GM19395 (cell line): Measurements from ENCODE around the gene IP6K3.

ENCODE experiments used
- ATAC-seq: cut with Tn5 transposase; IDR thresholded peaks from one replicate; pipeline ENCODE4 v1.9.1; 2021; ENCODE audit warnings: mild to moderate bottlenecking, moderate library complexity; ENCODE audit not compliant: unreplicated experiment

Gene IP6K3

DNA sequence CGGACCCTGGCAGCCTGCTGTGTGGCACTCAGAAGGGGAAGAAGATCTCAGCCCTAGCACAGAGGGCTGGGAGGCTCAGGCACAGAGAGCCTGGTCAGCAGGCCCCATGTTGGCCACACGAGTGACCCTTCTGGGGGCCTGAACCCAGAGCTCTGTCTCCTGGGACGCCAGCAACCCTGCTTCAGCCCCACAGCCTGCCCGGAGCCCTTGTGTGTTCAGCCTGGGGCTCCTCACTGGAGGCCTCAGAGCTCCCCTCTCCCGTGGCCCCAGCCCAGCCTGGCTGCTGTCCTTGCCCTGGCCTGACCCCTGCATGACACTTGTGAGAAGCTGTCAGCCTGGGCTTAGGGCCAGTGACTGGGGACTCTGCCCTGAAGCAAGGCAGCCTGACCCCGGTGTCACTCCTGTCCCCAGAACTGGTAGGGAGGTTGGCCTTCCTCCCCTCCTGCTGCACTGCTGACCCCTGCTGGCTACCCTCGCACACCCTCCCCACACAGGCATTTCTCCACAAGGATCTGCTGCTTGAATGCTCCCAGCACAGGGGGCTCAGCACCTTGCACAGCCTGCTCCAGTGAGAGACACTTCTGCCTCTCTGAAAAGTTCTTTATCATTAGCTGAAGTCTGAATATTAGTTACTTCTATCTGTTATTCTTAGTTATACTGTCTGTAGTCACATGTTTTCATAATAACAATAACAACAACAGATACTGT is 15.4 kb upstream of the IP6K3 start:
- no peak for ATAC-seq

DNA sequence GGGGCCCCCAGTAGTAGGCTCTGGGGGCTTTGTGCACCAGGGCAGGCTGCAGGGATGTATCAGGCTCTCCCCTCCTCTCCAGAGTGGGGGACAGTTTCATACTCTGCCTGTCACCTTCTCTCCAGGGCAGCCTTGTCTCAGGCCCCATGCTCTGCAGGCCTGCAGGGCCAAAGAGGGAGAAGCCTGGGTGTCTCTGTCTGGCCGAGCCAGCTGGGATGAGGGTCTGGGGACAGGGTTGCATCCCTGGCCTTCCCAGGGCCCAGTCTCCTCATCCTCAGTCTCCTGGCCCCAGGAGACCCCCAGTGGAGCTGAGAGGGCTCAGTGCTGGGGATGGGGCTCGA is 14.8 kb upstream of the IP6K3 start:
- ATAC-seq: no peak

DNA sequence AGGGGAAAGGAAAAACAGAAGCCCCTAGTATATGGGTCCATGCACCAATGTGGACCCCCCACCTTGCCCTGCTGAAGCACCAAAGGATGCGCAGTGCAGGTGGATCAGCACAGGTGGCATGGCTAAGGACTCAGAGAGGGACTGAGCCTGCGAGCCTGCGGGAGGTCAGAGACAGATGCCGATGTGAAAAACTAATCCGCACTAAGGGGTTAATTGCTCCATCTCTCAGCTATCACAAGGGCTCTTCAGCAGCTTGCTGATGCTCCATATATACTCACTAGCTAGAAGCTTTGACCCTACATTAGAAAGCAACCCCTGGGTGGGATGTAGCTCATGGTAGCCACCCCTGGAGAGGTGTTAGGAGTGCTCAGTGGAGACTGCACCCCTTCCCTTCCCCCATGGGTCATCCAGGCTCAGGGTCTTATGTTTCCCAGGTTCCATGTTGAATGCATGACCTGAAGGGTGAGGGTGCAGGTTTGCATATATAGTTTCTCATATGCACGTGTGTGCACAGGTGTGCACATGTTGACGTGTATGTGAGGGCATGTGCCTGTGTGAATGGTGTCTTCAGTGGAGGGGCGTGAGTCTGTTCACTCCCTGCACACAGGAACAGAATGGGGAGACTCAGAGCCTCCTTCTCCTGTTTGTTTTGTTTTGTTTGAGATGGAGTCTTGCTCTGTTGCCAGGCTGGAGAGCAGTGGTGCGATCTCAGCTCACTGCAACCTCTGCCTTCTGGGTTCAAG is 13.4 kb upstream of the IP6K3 start:
- no peak for ATAC-seq

DNA sequence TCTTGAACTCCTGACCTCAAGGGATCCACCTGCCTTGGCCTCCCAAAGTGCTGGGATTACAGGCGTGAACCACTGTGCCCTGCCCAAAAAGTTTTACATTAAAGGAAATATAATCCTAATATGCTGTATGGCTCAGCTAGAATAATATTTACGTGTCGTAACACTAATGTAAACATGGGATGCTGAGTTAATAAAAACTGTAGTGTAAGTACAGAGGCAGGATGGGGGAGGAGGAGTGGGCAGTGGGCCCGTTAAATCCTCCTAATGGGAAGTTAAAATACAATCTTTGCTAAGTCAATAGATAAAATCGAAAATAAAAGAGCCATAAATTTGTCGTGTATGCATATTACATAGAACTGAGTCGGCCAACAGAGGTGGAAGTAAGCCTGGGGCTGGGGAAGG is 12.1 kb upstream of the IP6K3 start:
- ATAC-seq: no peak

DNA sequence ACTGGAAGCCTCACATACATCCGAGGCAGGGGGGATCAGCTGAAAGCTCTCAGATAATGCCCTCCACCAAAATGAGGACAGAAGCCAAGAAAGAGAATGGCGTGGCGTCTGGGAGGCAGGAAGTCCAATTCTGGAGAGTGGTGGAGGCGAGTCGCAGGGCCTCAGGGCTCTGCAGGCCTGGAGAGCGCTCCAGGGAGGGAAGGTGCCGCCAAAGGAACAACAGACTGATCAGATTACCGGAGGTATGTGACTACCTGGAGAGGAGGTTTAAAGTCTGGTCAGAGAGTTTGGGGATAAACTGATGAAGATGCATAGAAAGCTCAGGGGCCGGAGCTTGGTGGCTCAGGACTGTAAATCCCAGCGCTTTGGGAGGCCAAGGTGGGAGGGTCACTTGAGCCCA is 11.2 kb upstream of the IP6K3 start:
- no peak for ATAC-seq

DNA sequence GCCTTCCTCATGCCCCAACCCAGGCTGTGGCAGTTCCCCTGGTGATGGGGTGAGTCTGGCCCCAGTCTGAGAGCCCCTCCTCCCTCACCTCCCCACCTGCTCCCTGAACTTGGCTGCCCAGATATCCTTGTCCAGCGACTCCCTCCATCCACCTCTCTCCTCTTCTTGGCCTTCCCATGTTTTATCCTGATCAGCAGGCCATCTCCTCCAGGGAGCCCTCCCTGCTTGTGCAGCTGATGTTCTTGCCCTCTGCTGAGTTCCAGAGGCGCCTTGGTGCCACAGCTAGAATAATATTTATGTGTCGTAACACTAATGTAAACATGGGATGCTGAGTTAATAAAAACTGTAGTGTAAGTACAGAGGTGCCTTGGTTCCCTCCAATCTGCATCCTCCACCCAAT is 10.4 kb upstream of the IP6K3 start:
- no peak for ATAC-seq

DNA sequence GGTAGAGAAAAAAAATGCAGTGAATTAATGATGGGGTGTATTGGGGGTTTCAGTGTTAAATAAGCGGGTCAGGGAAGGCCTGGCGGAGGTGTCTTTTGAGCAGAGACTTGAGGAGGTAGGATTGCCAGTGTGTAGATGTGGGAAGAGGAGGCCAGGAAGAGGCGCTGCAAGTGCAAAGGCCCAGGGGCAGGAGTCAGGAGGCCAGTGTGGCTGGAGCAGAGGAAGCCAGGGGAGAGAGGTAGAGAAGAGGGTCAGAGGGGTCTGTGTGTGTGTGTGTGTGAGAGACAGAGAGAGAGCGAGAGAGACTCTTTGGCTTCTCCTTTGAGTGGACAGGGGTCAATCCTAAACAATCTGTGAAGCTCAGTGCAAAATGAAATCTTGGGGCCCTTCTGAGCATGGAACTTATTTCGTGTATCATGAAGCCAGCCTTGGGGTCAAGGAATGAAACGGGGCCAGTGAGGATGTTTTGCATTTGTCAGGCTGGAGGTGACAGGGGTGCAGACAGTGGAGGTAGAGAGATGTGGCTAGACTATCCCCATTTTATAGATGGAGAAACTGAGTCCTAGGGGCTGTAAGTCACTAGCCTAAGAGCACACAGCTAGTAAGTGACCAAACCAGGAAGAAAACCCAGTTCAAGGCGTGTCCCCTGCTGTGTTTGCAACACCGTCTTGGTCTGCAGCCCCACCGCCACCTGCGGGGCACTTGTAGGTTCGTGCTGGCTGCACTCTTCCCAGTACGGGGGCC is 9.7 kb upstream of the IP6K3 start:
- no peak for ATAC-seq

DNA sequence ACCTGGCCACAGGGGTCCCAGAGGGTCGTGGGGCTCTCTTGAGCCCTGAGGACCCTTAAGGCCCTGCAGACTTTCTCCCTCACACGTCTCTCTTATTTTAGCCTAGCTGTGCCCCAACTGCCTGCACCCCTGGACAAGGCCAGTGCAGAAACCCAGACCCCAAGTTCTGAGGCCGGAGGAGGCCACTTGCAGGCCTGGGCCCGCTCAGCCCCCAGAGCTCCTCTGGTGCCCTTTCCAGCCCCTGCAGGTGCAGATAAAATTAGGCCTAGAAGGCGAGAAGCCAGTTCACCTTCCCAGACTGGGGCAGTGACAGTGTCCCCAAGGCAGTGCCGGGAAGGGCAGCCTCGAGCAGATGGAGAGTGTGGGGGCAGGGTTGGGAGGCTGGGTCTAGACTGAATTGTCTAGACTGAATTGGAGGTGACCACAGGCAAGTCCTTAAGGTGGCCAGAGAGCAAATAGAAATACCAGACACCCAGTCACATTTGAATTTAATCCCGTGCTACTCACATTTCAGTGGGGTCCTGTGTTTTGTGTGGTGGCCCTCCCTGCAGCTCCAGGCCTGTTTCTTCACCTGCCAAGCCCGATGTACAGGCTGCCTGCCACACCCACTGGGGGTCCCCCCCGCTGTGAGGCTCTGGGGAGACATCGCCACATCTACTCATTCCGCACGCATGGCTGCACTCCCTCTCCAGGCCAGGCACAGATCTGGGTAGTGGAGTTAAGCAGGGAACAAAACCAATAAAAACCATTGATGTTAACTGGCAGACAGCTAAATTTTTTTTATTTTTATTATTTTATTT is 8.6 kb upstream of the IP6K3 start:
- ATAC-seq: no peak

DNA sequence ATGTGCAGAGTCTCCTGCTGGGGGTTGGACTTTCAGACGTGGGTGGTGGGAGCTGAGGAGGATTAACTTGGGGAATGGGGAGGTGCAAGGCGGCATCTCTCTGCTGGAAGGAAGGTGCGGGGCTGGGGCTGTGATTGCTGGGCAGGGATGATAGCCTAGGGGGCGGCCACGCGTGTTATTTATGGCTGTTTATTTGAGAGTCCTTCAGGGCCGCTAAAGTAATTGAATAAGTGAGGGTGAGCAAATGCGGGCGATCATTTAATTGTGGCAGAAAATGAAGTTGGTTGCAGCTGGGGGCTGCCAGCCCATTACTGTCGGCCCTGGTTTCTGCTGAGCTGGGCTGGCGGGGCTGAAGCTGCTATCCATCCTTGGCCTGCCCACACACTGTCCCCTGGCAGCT is 7.5 kb upstream of the IP6K3 start:
- no peak for ATAC-seq

DNA sequence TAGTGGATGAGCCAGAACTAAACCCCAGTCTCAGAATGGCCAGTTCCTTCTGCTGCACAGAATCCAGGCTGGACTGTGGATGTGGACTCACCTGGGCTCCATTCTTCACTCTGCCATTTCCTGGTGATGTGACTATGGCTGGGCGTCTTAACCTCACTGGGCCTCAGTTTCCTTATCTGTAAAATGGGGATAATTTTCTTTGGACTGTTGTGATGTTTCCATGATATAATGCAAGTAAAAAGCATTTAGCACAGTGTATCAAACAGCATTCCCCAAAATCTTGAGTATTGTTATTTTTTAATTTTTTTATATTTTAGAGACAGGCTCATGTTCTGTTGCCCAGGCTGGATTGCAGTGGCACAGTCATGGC is 5.9 kb upstream of the IP6K3 start:
- ATAC-seq: no peak

DNA sequence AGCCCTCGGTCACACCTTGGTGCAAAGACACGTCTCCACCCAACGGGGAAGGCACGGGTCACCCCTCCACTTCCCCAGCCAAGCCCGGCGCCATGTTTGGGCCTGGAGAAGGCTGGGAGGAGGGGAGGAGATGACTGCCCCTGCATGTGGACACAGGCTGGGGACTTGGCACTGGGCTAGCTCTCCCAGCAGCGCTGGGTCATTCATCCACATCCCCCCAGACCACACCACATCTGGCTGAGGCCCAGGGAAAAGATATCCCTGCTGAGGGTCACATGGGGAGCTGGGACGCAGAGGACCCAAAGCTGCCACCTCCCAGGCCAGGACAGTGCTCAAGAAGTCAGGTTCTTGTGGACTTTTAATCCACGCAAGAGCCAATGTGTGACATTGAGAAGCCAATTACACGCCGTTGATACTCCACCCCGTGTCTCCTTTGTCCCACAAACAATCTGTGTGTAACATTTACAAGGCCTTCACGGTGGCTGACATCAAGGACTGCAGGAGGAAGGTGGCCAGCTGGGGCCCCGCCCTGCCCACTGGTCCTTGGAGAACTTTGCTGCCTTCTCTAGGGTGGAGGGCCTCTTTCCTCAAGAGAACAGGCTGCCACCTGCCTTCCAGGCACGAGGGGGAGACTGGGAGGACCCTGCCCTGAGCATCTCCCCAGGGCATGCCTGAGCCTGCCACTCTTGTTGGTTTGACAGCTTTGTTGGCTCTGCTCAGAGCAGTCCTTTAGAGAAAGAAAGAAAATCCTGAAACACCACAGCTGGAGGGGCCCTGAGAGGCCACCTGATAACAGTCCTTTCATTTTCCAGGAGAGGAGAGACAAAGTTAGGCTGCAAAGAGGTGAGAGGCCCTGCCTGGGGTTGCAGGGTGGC is 5.3 kb upstream of the IP6K3 start:
- ATAC-seq: no peak

DNA sequence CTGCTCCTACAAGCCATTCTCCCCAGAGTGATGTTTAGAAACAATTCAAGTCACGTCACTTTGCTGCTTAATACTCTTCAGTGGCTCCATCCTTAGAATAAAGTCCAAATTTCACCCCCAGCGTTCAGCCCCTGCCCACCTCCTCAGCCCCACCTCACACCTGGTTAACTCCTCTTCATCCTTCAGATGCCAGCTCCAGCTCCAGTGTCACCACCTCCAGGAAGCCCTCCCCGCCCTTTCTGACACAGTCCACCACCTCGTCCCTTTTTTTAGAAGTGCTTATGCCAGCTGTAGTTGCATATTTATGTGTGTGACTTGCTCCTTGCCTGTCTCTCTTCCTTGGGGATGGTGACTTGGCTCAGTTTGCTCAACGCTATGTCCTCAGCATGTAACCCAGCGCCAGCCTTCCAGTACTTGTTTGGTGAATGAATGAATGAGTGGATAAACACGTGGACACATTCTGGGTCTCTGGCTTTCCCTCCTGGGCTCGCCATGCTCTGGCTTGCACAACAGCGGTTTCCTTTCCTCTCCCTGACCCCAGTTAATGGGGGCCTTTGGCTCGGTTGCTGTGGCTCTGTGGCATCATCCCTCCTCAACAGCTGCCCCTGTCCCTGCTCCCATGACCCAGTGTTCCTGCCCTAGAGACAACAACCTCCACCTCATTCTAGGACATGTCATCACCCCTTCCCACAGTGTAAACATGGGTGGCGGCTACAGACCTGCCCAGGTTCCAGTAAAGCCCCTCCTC is 3.7 kb upstream of the IP6K3 start:
- no peak for ATAC-seq

DNA sequence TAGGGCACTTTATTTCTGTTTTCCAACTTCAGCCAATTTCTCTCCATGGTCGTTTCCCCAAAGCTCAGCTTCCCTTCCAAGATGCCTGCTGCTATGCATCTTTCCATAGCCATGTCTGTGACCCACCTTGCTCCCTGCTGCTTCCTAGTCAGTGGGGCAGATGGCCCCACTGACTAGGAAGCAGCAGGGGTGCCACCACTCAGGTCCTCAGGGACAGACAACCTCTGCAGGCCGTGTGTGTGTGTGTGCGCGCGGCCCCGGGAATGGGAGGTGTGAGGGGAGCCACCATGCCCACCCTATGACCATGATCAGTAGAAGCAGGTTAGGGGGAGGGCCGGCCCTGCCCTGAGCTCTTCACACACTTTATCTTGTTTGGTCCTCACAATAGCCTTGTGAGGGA is 2.7 kb upstream of the IP6K3 start:
- no peak for ATAC-seq

DNA sequence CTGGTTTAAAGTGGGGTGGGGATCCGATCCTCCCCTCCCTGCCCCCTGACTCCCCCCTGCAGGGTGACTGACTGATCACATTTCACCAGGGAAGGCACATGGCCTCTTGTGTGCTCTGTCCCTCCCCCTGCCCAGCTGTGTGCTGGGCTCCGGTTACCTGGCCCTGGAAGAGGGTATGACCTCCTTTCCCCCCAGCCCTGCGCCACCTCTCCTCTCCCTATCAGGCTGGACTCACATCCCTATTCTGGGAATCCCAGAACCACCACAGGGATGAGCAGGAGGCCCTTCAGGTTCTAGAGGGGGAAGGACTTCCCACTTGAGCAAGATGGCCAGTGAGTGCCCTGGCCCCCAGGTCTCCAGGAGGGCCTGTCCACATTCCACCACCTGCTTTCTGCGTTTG is 2.1 kb upstream of the IP6K3 start:
- no peak for ATAC-seq

DNA sequence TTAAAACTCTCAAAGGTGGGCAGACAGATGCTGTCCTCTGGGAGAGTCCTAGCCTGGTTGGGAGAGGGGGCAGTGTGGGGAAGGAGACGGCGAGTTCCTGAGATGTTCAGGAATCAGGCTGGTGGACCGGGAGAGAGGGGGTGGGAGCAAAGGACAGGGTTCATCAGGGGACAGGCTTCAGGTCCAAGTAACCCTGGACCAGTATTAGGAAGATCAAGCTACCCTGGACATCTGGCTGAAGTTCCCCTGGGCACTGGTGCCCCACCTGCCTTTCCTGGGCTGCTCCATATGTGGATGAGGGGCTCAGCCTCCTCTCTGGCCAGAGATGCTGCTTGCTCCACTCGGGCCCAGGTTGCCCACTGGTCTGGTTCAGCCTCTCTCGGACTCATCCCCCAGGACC is 1.1 kb upstream of the IP6K3 start:
- no peak for ATAC-seq

DNA sequence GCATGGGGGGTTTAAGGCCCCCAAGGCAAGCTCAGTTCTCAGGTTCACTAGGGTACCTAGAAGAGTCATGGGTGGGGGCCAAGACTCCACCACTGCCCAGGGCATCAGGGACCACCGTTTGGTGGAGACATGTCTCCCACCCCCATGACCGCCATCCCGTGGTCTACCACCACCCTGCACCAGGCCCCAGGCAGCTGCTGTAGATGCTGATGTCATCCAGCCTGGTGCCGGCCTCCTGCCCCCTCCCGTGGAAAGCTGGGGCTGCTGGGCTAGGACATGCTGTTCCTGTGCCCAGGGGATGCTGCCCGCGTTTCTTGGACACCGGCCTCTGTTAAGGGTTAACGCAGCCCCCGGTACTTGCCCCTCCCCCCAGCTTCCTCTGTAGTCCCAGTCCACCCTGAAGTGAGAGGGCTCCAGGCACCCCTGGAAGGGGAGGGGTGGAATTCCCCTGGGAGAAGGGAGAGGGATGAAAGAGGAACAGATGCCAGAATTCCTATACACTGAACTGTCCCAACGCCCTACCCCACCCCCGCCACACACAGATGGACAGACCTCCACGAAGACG is 587 bp downstream of the IP6K3 start:
- no peak for ATAC-seq

DNA sequence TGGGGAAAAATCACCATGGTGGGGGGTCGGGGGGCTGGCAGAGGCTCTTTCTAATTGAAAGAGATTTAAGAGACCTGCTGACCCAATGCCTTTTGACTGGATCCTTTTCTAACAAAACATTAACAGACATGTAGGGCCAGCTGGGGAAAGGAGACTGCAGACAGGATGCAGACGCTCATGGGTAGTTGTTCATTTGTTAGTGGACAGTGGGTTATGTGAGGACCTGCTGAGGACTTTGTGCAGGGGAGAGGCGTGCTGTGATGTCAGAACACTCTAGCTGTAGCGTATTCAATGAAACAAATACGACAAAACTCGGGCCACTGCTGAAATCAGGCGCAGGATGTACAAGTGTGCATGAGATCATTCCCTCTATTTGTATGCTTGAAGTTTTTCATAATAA is 1.2 kb downstream of the IP6K3 start:
- no peak for ATAC-seq

DNA sequence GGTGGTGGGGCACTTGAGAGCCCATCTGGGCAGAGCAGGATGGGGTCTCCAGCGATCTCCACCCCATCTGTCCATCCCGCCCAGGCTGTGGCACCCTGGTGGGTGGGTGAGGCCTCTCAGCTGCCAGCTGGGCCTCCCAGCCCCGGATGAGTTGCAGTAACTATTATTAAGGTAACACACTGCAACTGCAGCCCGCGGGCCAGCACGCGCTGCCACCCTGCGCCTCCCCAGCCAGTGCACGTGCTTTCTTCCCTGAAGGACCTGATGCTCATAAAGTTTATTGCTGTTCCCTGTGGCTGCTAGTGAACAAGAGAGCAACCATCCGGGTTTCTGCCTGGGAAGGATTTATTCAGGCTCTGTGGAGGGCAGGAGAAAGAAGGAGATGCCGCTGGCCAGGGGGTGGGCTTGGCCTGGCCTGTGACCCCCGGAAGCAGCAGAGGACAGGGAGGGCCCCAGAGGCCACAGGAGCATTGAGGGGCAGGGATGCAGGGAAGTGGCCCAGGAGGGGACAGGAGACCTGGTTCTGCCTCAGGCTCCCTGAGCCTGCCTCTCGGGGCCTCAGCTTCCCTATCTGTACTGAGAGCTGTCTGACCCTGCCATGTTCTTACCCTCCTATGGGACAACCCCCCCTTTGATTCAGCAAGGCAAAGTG is 1.7 kb downstream of the IP6K3 start:
- ATAC-seq: no peak
